HepG2 (cell line): ENCODE results near the gene ZNF562. TPM values are rescaled to one million over a fixed set of nuclear protein-coding genes. Genes with fewer than 3 reads are reported as not detected.

Experiments
- MBNL3 ChIP-seq: fragments of 250-450 bp; sonication (Bioruptor Pico); conservative IDR thresholded peaks from 2 replicates; pipeline ENCODE4 v1.8.0; 2022; ENCODE audit warnings: mild to moderate bottlenecking, inconsistent platforms
- PHF21A ChIP-seq: sonication (generic); formaldehyde crosslinking; IDR thresholded peaks from 2 replicates; pipeline ENCODE4 v1.5.0; 2020; ENCODE audit warnings: mild to moderate bottlenecking, missing genetic modification reagents
- SCMH1 ChIP-seq: sonication (generic); formaldehyde crosslinking; IDR thresholded peaks from 2 replicates; pipeline ENCODE4 v1.9.0; 2021; ENCODE audit warnings: missing genetic modification reagents, mild to moderate bottlenecking, borderline replicate concordance
- SMAD1 ChIP-seq: sonication (generic); formaldehyde crosslinking; IDR thresholded peaks from 2 replicates; pipeline ENCODE4 v1.4.0; 2020; ENCODE audit warnings: missing genetic modification reagents, low read depth, mild to moderate bottlenecking, borderline replicate concordance
- ZMYM3 ChIP-seq: sonication (generic); formaldehyde crosslinking; IDR thresholded peaks from 2 replicates; pipeline ENCODE4 v1.5.1; 2020; ENCODE audit warnings: mild to moderate bottlenecking, missing genetic modification reagents
- ZNF33B ChIP-seq: sonication (generic); formaldehyde crosslinking; IDR thresholded peaks from 2 replicates; pipeline ENCODE4 v1.5.1; 2020; ENCODE audit warnings: mild to moderate bottlenecking, missing genetic modification reagents
- polyA plus RNA-seq, 8 experiments: library from polyadenylated mRNA; depleted of rRNA in 3 of 8; stranded (reverse) in 7 of 8; unstranded in 1 of 8; fragments of >200 nt; fragmentation: Illumina TruSeq in 4 of 8; extraction: Trizol in 4 of 8; gene quantifications; 2 replicates each; pipeline versions ENCODE4 v1.2.1 to v1.2.3, GENCODE V29; 2011 to 2016; ENCODE audit warnings: low read depth in 4 of 8, missing spikeins in 1 of 8, mixed read lengths in 1 of 8; ENCODE audit not compliant: insufficient read depth in 1 of 8
- total RNA-seq, 5 experiments: library from RNA; depleted of rRNA; stranded (reverse); fragments of >200 nt; fragmentation: Illumina TruSeq; extraction: Trizol; gene quantifications; 2 replicates each; pipeline ENCODE4 v1.2.3, GENCODE V29; 2016; ENCODE audit warnings: low read depth in 1 of 5
- TF ChIP-seq, protein P1 (sequence below): sonication (generic); formaldehyde crosslinking; IDR thresholded peaks from 2 replicates; pipeline ENCODE4 v1.4.0; 2020; ENCODE audit warnings: mild to moderate bottlenecking, missing genetic modification reagents
- TF ChIP-seq, protein P2 (sequence below): sonication (generic); formaldehyde crosslinking; IDR thresholded peaks from 2 replicates; pipeline ENCODE4 v1.5.0; 2020; ENCODE audit warnings: mild to moderate bottlenecking, missing genetic modification reagents, borderline replicate concordance
- TF ChIP-seq, protein P3 (sequence below): sonication (generic); formaldehyde crosslinking; IDR thresholded peaks from 2 replicates; pipeline ENCODE4 v1.9.0; 2021; ENCODE audit warnings: missing genetic modification reagents, mild to moderate bottlenecking, borderline replicate concordance
- TF ChIP-seq, protein P4 (sequence below): sonication (generic); formaldehyde crosslinking; IDR thresholded peaks from 2 replicates; pipeline ENCODE4 v1.4.0; 2020; ENCODE audit warnings: mild to moderate bottlenecking, missing genetic modification reagents
- TF ChIP-seq, protein P5 (sequence below): IDR thresholded peaks from 2 replicates; pipeline ENCODE4 v1.6.1; 2016; ENCODE audit warnings: low read depth, borderline replicate concordance

The ZNF562 gene
- total and polyA plus RNA-seq, 2 of the 13 experiments (the other 11 are each of a cell fraction or from before 2014, with no cell fraction given): 13.1 to 32.7 TPM

DNA sequence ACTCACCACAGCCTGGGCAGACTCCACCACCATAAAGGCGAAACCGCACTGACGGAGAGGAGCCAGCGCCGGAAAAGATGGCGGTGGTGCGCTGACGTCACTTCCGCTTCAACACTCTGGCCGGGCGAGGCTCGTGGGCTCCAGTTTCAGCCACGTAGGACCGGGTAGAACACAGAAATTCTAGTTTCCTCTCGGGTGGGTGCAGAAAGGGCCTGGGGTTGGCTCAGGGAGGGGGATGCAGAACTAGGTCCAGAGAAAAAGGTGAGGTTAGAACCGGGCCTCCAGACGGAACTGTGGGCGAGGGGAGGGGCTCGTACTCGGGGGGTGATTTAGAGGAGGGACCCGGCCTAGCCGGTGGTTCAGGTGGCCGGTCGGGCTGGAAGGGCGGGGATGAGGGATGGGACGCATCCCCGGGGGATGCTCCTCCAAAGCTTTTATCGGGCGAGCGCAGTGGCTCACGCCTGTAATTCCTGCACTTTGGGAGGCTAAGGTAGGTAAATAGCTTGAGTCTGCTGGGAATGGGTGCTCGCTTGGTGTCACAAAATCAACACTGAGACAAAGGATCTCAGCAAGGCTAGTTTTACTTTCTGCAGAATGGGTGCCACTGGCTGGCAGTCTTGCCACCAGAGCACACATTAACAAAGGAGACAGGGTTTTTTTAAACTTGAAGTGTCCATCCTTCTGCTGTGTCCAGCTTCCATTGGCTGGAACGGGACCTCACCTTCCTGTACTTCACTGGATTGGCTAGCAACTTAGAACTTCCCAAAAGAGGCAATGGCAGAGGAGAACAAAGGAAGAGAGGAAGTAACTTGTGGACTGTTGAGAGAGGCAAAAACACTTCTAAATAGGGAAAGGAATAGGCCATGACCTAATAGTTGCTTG is 53.5 kb downstream of the ZNF562 start, which contains the start of gene ZNF561 (continued):
- TF ChIP-seq, protein P1, sequence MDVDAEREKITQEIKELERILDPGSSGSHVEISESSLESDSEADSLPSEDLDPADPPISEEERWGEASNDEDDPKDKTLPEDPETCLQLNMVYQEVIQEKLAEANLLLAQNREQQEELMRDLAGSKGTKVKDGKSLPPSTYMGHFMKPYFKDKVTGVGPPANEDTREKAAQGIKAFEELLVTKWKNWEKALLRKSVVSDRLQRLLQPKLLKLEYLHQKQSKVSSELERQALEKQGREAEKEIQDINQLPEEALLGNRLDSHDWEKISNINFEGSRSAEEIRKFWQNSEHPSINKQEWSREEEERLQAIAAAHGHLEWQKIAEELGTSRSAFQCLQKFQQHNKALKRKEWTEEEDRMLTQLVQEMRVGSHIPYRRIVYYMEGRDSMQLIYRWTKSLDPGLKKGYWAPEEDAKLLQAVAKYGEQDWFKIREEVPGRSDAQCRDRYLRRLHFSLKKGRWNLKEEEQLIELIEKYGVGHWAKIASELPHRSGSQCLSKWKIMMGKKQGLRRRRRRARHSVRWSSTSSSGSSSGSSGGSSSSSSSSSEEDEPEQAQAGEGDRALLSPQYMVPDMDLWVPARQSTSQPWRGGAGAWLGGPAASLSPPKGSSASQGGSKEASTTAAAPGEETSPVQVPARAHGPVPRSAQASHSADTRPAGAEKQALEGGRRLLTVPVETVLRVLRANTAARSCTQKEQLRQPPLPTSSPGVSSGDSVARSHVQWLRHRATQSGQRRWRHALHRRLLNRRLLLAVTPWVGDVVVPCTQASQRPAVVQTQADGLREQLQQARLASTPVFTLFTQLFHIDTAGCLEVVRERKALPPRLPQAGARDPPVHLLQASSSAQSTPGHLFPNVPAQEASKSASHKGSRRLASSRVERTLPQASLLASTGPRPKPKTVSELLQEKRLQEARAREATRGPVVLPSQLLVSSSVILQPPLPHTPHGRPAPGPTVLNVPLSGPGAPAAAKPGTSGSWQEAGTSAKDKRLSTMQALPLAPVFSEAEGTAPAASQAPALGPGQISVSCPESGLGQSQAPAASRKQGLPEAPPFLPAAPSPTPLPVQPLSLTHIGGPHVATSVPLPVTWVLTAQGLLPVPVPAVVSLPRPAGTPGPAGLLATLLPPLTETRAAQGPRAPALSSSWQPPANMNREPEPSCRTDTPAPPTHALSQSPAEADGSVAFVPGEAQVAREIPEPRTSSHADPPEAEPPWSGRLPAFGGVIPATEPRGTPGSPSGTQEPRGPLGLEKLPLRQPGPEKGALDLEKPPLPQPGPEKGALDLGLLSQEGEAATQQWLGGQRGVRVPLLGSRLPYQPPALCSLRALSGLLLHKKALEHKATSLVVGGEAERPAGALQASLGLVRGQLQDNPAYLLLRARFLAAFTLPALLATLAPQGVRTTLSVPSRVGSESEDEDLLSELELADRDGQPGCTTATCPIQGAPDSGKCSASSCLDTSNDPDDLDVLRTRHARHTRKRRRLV (CRISPR knock-in tag): peak; percentile 57; the same call in 1 of the 2 replicates
- TF ChIP-seq, protein P2, sequence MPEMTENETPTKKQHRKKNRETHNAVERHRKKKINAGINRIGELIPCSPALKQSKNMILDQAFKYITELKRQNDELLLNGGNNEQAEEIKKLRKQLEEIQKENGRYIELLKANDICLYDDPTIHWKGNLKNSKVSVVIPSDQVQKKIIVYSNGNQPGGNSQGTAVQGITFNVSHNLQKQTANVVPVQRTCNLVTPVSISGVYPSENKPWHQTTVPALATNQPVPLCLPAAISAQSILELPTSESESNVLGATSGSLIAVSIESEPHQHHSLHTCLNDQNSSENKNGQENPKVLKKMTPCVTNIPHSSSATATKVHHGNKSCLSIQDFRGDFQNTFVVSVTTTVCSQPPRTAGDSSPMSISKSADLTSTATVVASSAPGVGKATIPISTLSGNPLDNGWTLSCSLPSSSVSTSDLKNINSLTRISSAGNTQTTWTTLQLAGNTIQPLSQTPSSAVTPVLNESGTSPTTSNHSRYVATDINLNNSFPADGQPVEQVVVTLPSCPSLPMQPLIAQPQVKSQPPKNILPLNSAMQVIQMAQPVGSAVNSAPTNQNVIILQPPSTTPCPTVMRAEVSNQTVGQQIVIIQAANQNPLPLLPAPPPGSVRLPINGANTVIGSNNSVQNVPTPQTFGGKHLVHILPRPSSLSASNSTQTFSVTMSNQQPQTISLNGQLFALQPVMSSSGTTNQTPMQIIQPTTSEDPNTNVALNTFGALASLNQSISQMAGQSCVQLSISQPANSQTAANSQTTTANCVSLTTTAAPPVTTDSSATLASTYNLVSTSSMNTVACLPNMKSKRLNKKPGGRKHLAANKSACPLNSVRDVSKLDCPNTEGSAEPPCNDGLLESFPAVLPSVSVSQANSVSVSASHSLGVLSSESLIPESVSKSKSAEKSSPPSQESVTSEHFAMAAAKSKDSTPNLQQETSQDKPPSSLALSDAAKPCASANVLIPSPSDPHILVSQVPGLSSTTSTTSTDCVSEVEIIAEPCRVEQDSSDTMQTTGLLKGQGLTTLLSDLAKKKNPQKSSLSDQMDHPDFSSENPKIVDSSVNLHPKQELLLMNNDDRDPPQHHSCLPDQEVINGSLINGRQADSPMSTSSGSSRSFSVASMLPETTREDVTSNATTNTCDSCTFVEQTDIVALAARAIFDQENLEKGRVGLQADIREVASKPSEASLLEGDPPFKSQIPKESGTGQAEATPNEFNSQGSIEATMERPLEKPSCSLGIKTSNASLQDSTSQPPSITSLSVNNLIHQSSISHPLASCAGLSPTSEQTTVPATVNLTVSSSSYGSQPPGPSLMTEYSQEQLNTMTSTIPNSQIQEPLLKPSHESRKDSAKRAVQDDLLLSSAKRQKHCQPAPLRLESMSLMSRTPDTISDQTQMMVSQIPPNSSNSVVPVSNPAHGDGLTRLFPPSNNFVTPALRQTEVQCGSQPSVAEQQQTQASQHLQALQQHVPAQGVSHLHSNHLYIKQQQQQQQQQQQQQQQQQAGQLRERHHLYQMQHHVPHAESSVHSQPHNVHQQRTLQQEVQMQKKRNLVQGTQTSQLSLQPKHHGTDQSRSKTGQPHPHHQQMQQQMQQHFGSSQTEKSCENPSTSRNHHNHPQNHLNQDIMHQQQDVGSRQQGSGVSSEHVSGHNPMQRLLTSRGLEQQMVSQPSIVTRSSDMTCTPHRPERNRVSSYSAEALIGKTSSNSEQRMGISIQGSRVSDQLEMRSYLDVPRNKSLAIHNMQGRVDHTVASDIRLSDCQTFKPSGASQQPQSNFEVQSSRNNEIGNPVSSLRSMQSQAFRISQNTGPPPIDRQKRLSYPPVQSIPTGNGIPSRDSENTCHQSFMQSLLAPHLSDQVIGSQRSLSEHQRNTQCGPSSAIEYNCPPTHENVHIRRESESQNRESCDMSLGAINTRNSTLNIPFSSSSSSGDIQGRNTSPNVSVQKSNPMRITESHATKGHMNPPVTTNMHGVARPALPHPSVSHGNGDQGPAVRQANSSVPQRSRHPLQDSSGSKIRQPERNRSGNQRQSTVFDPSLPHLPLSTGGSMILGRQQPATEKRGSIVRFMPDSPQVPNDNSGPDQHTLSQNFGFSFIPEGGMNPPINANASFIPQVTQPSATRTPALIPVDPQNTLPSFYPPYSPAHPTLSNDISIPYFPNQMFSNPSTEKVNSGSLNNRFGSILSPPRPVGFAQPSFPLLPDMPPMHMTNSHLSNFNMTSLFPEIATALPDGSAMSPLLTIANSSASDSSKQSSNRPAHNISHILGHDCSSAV: no peak
- TF ChIP-seq, protein P3, sequence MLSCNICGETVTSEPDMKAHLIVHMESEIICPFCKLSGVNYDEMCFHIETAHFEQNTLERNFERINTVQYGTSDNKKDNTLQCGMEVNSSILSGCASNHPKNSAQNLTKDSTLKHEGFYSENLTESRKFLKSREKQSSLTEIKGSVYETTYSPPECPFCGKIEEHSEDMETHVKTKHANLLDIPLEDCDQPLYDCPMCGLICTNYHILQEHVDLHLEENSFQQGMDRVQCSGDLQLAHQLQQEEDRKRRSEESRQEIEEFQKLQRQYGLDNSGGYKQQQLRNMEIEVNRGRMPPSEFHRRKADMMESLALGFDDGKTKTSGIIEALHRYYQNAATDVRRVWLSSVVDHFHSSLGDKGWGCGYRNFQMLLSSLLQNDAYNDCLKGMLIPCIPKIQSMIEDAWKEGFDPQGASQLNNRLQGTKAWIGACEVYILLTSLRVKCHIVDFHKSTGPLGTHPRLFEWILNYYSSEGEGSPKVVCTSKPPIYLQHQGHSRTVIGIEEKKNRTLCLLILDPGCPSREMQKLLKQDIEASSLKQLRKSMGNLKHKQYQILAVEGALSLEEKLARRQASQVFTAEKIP (CRISPR knock-in tag): no peak
- TF ChIP-seq SCMH1 (CRISPR knock-in tag): no peak
- TF ChIP-seq, protein P4, sequence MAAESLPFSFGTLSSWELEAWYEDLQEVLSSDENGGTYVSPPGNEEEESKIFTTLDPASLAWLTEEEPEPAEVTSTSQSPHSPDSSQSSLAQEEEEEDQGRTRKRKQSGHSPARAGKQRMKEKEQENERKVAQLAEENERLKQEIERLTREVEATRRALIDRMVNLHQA (CRISPR knock-in tag): no peak
- TF ChIP-seq MBNL3: no peak
- TF ChIP-seq, protein P5, sequence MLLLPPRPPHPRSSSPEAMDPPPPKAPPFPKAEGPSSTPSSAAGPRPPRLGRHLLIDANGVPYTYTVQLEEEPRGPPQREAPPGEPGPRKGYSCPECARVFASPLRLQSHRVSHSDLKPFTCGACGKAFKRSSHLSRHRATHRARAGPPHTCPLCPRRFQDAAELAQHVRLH (CRISPR knock-in tag): 0 out of 2 replicates have a peak, but pooled peaks have one; percentile 28
- TF ChIP-seq SMAD1: peak; percentile 55; the same call in 1 of the 2 replicates
- TF ChIP-seq ZMYM3 (CRISPR knock-in tag): no peak
- TF ChIP-seq ZNF33B (CRISPR knock-in tag): no peak
- 0 out of 2 replicates have a peak, but pooled peaks have one; percentile 19 for TF ChIP-seq PHF21A (CRISPR knock-in tag)
